Activated CD8-positive, alpha-beta T cell treated with anti-CD3 and anti-CD28 coated beads, Interleukin-2, amount 10 ng/mL, durations not matched to agents 7 days and 5 days (primary cell): ENCODE measurements around the gene TNS1. TPM values are rescaled to one million over a fixed set of nuclear protein-coding genes. Genes with fewer than 3 reads are reported as not detected.

Experiments used
- ATAC-seq: fragments of 150-1000 bp; cut with Tn5 transposase; one replicate; pipeline ENCODE4 v1.10.0; 2021; ENCODE audit warnings: moderate library complexity
- CTCF ChIA-PET: fragments of 350-600 bp; sonication (Branson Sonifier 250); formaldehyde crosslinking; loops from one replicate; lab custom pipeline; 2021; ENCODE audit warnings: antibody characterized with exemption; lab: Charles Lee
- POLR2A ChIA-PET: fragments of 350-600 bp; sonication (Branson Sonifier 250); formaldehyde crosslinking; loops from one replicate; lab custom pipeline; 2021; ENCODE audit warnings: antibody characterized with exemption; lab: Charles Lee
- DNase-seq: peaks from one replicate; pipeline ENCODE4 v3.0.0-alpha.2; 2020
- H3K27ac Mint-ChIP-seq: one replicate; pipeline ENCODE4 v1.8.0; 2021; ENCODE audit warnings: mild to moderate bottlenecking, mixed read lengths
- H3K27me3 Mint-ChIP-seq: one replicate; pipeline ENCODE4 v1.8.0; 2021; ENCODE audit warnings: low read depth, mixed read lengths
- H3K36me3 Mint-ChIP-seq: one replicate; pipeline ENCODE4 v1.8.0; 2021; ENCODE audit warnings: low read depth, mixed read lengths
- H3K4me1 Mint-ChIP-seq: one replicate; pipeline ENCODE4 v1.8.0; 2021; ENCODE audit warnings: low read depth, mixed read lengths
- H3K4me3 Mint-ChIP-seq: one replicate; pipeline ENCODE4 v1.8.0; 2021; ENCODE audit warnings: mild to moderate bottlenecking, mixed read lengths
- H3K9me3 Mint-ChIP-seq: one replicate; pipeline ENCODE4 v1.8.0; 2022; ENCODE audit warnings: mixed read lengths; ENCODE audit not compliant: insufficient read depth
- total RNA-seq, 2 experiments: library from RNA; stranded (reverse); gene quantifications; one replicate each; pipeline ENCODE4 v1.2.3, GENCODE V29; 2021

The TNS1 gene
- total RNA-seq, 2 experiments from 2014 or later = 28.9 to 29.8 TPM

DNA sequence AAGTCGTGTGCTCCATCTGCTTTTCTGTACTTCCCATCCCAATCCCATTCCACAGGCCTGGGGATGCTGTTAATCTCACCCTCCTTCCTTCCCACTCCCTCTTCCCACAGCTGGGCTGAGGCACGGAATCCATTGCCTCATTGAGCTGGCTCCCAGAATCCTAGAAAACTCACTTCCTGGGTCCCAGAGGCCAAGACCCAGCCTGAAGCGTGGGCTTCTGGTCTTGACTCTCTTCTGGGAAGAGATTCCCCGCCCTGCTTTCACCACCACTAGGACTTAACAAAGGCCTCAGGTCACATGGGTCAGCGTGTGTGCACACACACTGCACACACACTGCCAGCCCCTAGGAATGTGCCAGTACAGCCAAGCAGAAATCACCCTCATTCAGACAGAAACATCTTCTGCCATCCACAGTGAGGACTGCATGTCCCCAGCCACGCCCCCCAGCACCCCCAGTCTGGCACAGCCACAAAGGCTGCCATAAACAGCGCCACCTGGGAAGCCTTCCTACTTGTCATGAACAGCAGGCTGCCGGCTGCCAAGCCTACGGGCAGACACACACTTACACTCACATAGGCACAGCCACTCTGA is 165.8 kb downstream of the TNS1 start:
- H3K4me3 Mint-ChIP-seq = no peak overlapping the region
- ATAC-seq (no peak), DNase-seq (no peak)
- H3K27ac Mint-ChIP-seq = no peak overlapping the region
- no peaks in the 10 kb centered on the region for H3K27me3 Mint-ChIP-seq
- CTCF ChIA-PET = no interaction called here
- H3K36me3 Mint-ChIP-seq = no peaks in the 10 kb centered on the region
- no peaks in the 10 kb centered on the region for H3K9me3 Mint-ChIP-seq
- no peaks in the 10 kb centered on the region for H3K4me1 Mint-ChIP-seq
- POLR2A ChIA-PET = no interaction called here

GRCh38 chr2:217835931-217836891 is 166.6 kb downstream of the TNS1 start:
- DNase-seq (no peak), ATAC-seq (no peak)
- Mint-ChIP-seq H3K9me3 (no peaks in the 10 kb centered on the region), H3K36me3 (no peaks in the 10 kb centered on the region), H3K27ac (no peak overlapping the region), H3K4me1 (no peaks in the 10 kb centered on the region), H3K27me3 (no peaks in the 10 kb centered on the region), H3K4me3 (no peak overlapping the region)
- CTCF ChIA-PET = interaction anchor here (1.4 kb wide), 1 partner anchor 50 kb away, joined by 3 read pairs; no protein-coding TSS in a partner anchor
- POLR2A ChIA-PET = interaction anchor here (0.6 kb wide), 1 partner anchor 139 kb away, joined by 3 read pairs; no protein-coding TSS in a partner anchor

- DNase-seq (no peak), ATAC-seq (no peak)
- Mint-ChIP-seq H3K27ac (no peak overlapping the region), H3K9me3 (no peaks in the 10 kb centered on the region), H3K4me3 (no peak overlapping the region), H3K27me3 (no peaks in the 10 kb centered on the region), H3K36me3 (no peaks in the 10 kb centered on the region), H3K4me1 (no peaks in the 10 kb centered on the region)
- CTCF ChIA-PET = interaction anchor here (1.4 to 1.8 kb wide), 2 partner anchors 49 to 52 kb away, joined by 3 to 4 read pairs; no protein-coding TSS in a partner anchor
- POLR2A ChIA-PET = interaction anchor here (0.6 kb wide), 1 partner anchor 140 kb away, joined by 3 read pairs; no protein-coding TSS in a partner anchor
Observed at GRCh38 chr2:217834744-217835513, 167.9 kb downstream of the TNS1 start.

- ChIA-PET POLR2A (no interaction called here), CTCF (interaction anchor here (1.8 kb wide), 1 partner anchor 53 kb away, joined by 4 read pairs; no protein-coding TSS in a partner anchor)
- Mint-ChIP-seq H3K27ac (no peak overlapping the region), H3K36me3 (no peaks in the 10 kb centered on the region), H3K27me3 (no peaks in the 10 kb centered on the region), H3K9me3 (no peaks in the 10 kb centered on the region), H3K4me3 (no peak overlapping the region), H3K4me1 (no peaks in the 10 kb centered on the region)
- ATAC-seq (no peak), DNase-seq (no peak)
Observed at GRCh38 chr2:217834057-217834620, 168.7 kb downstream of the TNS1 start.

DNA sequence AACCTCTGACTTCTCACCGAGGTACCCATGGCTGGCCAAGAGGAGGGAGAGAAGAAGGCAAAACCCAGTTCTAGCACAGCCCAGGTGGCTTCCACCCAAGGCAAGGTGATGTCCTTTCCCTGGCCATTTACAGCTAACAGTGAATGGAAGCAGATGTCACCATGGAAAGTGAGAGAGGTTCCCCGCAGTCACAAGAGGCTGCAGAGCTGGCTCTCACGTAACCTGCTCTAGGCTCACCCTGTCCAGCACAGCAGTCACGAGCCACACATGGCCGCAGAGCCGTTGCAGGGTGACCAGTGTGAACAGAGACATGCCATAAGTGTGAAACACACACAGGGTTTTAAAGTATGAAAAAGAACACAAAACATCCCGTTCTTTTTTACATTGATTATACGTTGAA is 169.4 kb downstream of the TNS1 start:
- H3K36me3 Mint-ChIP-seq = no peaks in the 10 kb centered on the region
- H3K9me3 Mint-ChIP-seq = no peaks in the 10 kb centered on the region
- DNase-seq (no peak), ATAC-seq (no peak)
- POLR2A ChIA-PET = no interaction called here
- no peak overlapping the region for H3K4me3 Mint-ChIP-seq
- H3K27me3 Mint-ChIP-seq = no peaks in the 10 kb centered on the region
- CTCF ChIA-PET = no interaction called here
- no peaks in the 10 kb centered on the region for H3K4me1 Mint-ChIP-seq
- H3K27ac Mint-ChIP-seq = no peak overlapping the region

DNA sequence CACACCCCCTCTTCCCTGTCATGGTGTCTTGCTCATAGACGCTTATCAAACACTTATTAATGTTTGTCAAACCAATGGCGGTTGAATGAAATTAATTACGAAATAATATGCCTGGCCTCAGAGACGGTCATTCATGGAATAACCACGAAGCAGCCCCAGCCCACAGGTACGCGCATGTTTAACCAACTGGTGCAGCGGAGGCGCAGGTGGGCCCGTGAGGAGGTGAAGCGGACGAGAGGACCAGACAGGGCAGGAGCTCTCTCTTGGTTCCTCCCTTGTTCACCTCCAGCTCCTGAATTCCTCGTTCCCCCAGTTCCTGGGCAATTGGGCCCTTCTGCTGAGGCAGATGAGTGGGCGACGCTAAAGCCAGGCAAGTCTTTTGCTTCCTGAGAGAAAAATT is 169.8 kb downstream of the TNS1 start:
- no peak overlapping the region for H3K4me3 Mint-ChIP-seq
- no peaks in the 10 kb centered on the region for H3K9me3 Mint-ChIP-seq
- no peaks in the 10 kb centered on the region for H3K4me1 Mint-ChIP-seq
- no peak for DNase-seq
- H3K27me3 Mint-ChIP-seq = no peaks in the 10 kb centered on the region
- H3K27ac Mint-ChIP-seq = no peak overlapping the region
- H3K36me3 Mint-ChIP-seq = no peaks in the 10 kb centered on the region
- POLR2A ChIA-PET = no interaction called here
- ATAC-seq = no peak
- CTCF ChIA-PET = no interaction called here

DNA sequence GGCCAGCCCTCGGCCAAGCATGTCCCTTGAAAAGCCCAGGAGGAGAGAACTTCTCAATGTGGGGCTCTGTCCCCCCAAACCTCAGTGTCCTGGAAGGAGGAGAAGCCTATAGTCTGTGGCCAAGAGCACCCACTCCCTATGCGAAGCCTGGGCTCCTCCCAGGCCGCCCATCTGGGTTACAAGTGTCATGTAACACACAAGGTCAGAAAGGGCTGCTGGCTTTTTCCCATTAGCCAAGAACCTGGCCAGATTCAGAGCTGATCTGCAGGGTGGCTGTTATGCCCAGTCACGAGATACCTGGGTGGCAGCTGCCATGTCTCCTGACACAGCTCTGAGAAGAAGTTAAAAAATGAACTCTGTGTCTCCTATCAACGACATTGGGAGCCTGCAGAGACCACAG is 170.7 kb downstream of the TNS1 start:
- H3K36me3 Mint-ChIP-seq = no peaks in the 10 kb centered on the region
- H3K4me3 Mint-ChIP-seq = no peak overlapping the region
- ATAC-seq (no peak), DNase-seq (no peak)
- POLR2A ChIA-PET = no interaction called here
- H3K9me3 Mint-ChIP-seq = no peaks in the 10 kb centered on the region
- CTCF ChIA-PET = no interaction called here
- H3K27ac Mint-ChIP-seq = no peak overlapping the region
- no peaks in the 10 kb centered on the region for H3K27me3 Mint-ChIP-seq
- no peaks in the 10 kb centered on the region for H3K4me1 Mint-ChIP-seq

DNA sequence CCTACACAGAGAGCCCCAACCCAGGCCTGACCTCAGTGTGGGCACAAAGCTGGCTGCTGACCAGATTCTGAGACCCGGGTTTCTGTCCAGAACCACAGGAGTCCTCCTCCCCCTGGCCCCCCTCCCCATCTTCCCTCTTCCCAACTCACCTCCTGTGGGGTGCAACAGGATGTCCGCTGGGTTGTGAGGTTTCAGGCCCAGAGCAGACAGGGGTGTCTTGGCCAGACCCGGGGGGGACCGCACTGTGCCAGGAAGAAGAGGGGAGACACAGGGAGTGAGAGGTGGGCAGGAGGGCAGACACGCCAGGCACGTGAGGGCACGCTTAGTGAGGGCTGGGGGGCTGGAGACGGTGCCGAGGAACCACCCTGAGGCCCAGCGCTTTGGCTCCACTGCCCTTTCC is 171.5 kb downstream of the TNS1 start:
- ATAC-seq (no peak), DNase-seq (no peak)
- no peak overlapping the region for H3K4me3 Mint-ChIP-seq
- ChIA-PET POLR2A (no interaction called here), CTCF (interaction anchor here (1.5 kb wide), 1 partner anchor 46 kb away, joined by 3 read pairs; no protein-coding TSS in a partner anchor)
- H3K4me1 Mint-ChIP-seq = no peaks in the 10 kb centered on the region
- no peaks in the 10 kb centered on the region for H3K36me3 Mint-ChIP-seq
- H3K9me3 Mint-ChIP-seq = no peaks in the 10 kb centered on the region
- H3K27ac Mint-ChIP-seq = no peak overlapping the region
- no peaks in the 10 kb centered on the region for H3K27me3 Mint-ChIP-seq

DNA sequence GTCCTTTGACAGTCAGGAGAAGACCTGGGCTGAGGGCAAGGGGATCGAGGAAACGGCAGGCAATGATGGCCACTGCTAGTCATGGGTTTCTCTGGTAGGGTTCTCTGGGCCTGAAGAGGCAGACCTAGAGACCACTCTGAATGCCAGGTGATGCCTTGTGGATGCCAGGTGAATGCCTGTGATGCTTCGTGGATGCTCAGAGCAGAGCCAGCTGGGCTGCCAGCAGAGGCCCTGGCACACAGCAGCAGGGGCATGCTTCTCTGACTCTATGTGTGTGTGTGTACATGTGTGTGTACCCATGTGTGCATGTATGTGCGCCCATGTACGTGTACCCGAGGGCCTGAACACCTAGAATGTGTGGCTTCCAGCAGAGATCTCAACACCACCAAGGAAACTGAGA is 172.0 kb downstream of the TNS1 start:
- DNase-seq (no peak), ATAC-seq (no peak)
- Mint-ChIP-seq H3K4me1 (no peaks in the 10 kb centered on the region), H3K4me3 (no peak overlapping the region), H3K9me3 (no peaks in the 10 kb centered on the region), H3K36me3 (no peaks in the 10 kb centered on the region), H3K27ac (no peak overlapping the region), H3K27me3 (no peaks in the 10 kb centered on the region)
- POLR2A ChIA-PET = no interaction called here
- CTCF ChIA-PET = interaction anchor here (1.5 kb wide), 1 partner anchor 45 kb away, joined by 3 read pairs; no protein-coding TSS in a partner anchor

GRCh38 chr2:217830061-217830460 is 172.7 kb downstream of the TNS1 start:
- DNase-seq (no peak), ATAC-seq (no peak)
- ChIA-PET POLR2A (no interaction called here), CTCF (interaction anchor here (1.5 kb wide), 1 partner anchor 45 kb away, joined by 3 read pairs; no protein-coding TSS in a partner anchor)
- Mint-ChIP-seq H3K27ac (no peak overlapping the region), H3K9me3 (no peaks in the 10 kb centered on the region), H3K4me1 (no peaks in the 10 kb centered on the region), H3K36me3 (no peaks in the 10 kb centered on the region), H3K4me3 (no peak overlapping the region), H3K27me3 (no peaks in the 10 kb centered on the region)

DNA sequence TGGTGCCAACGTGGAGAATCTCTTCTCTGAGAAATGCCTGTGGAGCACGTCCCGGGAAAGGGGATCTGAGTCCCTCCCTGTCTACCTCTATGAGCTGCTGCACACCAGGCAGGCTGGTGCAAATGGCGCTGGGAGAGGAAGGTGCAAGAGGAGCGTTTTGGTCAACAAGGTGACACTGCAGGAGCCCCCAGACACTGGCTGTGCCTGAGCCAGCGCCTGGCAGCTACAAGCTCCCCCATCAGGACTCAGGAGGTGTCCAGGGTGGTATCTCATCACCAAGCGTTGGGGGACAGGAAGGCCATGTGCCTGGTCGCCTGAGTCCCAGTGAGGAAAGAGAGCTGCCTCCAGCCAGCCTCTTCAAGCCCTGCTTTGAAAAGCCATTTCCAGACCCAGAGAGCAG is 173.4 kb downstream of the TNS1 start:
- DNase-seq (no peak), ATAC-seq (no peak)
- ChIA-PET POLR2A (no interaction called here), CTCF (no interaction called here)
- H3K27me3 Mint-ChIP-seq = no peaks in the 10 kb centered on the region
- H3K36me3 Mint-ChIP-seq = no peaks in the 10 kb centered on the region
- no peak overlapping the region for H3K27ac Mint-ChIP-seq
- H3K4me1 Mint-ChIP-seq = no peaks in the 10 kb centered on the region
- H3K4me3 Mint-ChIP-seq = no peak overlapping the region
- H3K9me3 Mint-ChIP-seq = no peaks in the 10 kb centered on the region
